ENCODE data around the gene PTRHD1. TPM values are rescaled to one million over a fixed set of nuclear protein-coding genes. Genes with fewer than 3 reads are reported as not detected.
"Not testable (repeated sequence)": the region's sequence is repeated elsewhere in the genome, so short reads cannot be mapped to it uniquely, and the experiment has no call there.

Gene PTRHD1
- total and polyA plus RNA-seq, 10 of the 15 experiments (the other 5 are each of a cell fraction or from before 2014, with no cell fraction given) = 15.9 to 64.2 (median 45.0) TPM

GRCh38 chr2:24836206-24836605 lies 43.0 kb upstream of the PTRHD1 start (continued):
- TF ChIP-seq, protein P1, sequence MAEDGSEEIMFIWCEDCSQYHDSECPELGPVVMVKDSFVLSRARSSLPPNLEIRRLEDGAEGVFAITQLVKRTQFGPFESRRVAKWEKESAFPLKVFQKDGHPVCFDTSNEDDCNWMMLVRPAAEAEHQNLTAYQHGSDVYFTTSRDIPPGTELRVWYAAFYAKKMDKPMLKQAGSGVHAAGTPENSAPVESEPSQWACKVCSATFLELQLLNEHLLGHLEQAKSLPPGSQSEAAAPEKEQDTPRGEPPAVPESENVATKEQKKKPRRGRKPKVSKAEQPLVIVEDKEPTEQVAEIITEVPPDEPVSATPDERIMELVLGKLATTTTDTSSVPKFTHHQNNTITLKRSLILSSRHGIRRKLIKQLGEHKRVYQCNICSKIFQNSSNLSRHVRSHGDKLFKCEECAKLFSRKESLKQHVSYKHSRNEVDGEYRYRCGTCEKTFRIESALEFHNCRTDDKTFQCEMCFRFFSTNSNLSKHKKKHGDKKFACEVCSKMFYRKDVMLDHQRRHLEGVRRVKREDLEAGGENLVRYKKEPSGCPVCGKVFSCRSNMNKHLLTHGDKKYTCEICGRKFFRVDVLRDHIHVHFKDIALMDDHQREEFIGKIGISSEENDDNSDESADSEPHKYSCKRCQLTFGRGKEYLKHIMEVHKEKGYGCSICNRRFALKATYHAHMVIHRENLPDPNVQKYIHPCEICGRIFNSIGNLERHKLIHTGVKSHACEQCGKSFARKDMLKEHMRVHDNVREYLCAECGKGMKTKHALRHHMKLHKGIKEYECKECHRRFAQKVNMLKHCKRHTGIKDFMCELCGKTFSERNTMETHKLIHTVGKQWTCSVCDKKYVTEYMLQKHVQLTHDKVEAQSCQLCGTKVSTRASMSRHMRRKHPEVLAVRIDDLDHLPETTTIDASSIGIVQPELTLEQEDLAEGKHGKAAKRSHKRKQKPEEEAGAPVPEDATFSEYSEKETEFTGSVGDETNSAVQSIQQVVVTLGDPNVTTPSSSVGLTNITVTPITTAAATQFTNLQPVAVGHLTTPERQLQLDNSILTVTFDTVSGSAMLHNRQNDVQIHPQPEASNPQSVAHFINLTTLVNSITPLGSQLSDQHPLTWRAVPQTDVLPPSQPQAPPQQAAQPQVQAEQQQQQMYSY (CRISPR knock-in tag; IDR thresholded peaks at IDR 0.05) = no peak

- RAD21 ChIA-PET (ENCODE audit: unreplicated experiment); H4K20me1 ChIP-seq (ENCODE audit: control insufficient read depth, insufficient read depth); H3K9me3 ChIP-seq (replicated peaks; ENCODE audit: control insufficient read depth, insufficient read depth, low read length); CTCF ChIA-PET; H3K9ac ChIP-seq (ENCODE audit: control insufficient read depth, insufficient read depth, low read length); intact Hi-C loops (cut with micrococcal nuclease; ENCODE audit: unreplicated experiment); POLR2A ChIA-PET; SMC1A ChIA-PET (ENCODE audit: uncharacterized antibody, unreplicated experiment); DNase-seq (ENCODE audit: low read depth, low spot score); in situ Hi-C loops (cut with MboI); H3K79me2 ChIP-seq (ENCODE audit: control insufficient read depth, insufficient read depth, low read length); H3K4me2 ChIP-seq (ENCODE audit: control insufficient read depth, insufficient read depth); H3K4me1 ChIP-seq (ENCODE audit: control insufficient read depth, insufficient read depth, low read length); H2AFZ ChIP-seq (ENCODE audit: control insufficient read depth, low read depth, low read length); ATAC-seq; H3K27ac ChIP-seq (ENCODE audit: control insufficient read depth, insufficient read depth); BruUV-seq (replicated peaks); H3K4me3 ChIP-seq; H3K27me3 ChIP-seq (replicated peaks in 1 of 2; ENCODE audit: control insufficient read depth in 2 of 2, insufficient read depth in 2 of 2, low read length in 1 of 2); FAIRE-seq: not testable (repeated sequence)
- peaks cover 6 to 15% of the 10 kb centered on the region in 2 experiments; a peak in 3 of 4 replicates for H3K36me3 ChIP-seq (ENCODE audit: control insufficient read depth in 2 of 2, insufficient read depth in 2 of 2, low read length in 1 of 2)
- WGBS (ENCODE audit: insufficient coverage, insufficient replicate concordance, low lambda C conversion rate, missing lambda C conversion rate) = 95% methylated on average over 8 of the region's 8 CpGs
Observed at GRCh38 chr2:24835411-24835810, 42.2 kb upstream of the PTRHD1 start.
